ENCODE measurements around the gene CAMK2G. TPM values are rescaled to one million over a fixed set of nuclear protein-coding genes. Genes with fewer than 3 reads are reported as not detected.
"Not testable (repeated sequence)": the region's sequence is repeated elsewhere in the genome, so short reads cannot be mapped to it uniquely, and the experiment has no call there.

The CAMK2G gene
- total and polyA plus RNA-seq, 2 experiments from 2014 or later, result 30.6 to 34.1 TPM

DNA sequence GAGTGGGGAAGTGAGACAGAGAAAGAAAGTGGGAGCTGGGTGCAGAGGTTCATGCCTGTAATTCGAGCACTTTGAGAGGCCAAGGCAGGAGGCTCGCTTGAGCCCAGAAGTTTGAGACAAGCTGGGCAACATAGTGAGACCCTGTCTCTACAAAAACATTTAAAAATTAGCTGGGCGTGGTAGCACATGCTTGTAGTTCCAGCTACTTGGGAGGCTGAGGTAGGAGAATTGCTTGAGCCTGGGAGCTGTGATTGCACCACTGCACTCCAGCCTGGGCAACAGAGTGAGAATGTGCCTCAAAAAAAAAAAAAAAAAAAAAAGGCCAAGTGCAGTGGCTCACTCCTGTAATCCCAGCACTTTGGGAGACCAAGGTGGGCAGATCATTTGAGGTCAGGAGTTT is 16.5 kb upstream of the CAMK2G start:
- DNase-seq (ENCODE audit: low spot score); H3K27ac ChIP-seq (ENCODE audit: low read depth); H2AFZ ChIP-seq; H3K79me2 ChIP-seq (replicated peaks; ENCODE audit: insufficient read depth); H3K9me3 Mint-ChIP-seq; H3K9me2 ChIP-seq (ENCODE audit: insufficient read depth); H3K36me3 ChIP-seq (ENCODE audit: insufficient read depth); H3K27me3 ChIP-seq (ENCODE audit: insufficient read depth); ATAC-seq; H3K4me3 Mint-ChIP-seq; H3K27ac Mint-ChIP-seq; H3K27me3 Mint-ChIP-seq (ENCODE audit: insufficient read depth, low read depth, poor library complexity); H4K20me1 ChIP-seq (replicated peaks; ENCODE audit: insufficient read depth); H3F3A ChIP-seq (replicated peaks; ENCODE audit: low read depth); H3K4me2 ChIP-seq; H3K4me3 ChIP-seq; H3K36me3 Mint-ChIP-seq (ENCODE audit: low read depth): not testable (repeated sequence)
- peaks cover 12% of the 10 kb centered on the region for H3K4me1 Mint-ChIP-seq
- H3K4me1 ChIP-seq (ENCODE audit: insufficient read depth), result peaks cover 11% of the 10 kb centered on the region; the same call in 1 of the 2 replicates

DNA sequence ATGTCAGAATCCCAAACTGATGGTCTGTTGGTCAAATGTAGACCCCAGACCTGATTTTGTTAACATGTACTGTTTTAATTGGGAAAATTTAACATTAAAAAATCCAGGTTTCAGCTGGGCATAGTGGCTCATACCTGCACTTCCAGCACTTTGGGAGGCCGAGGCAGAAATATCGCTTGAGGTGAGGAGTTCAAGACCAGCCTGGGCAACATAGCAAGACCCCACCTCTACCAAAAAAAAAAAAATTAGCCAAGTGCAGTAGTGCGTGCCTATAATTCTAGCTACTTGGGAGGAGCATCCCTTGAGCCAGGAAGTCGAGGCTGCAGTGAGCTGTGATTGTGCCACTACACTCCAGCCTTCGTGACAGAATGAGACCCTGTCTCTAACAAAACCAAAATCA is 15.9 kb upstream of the CAMK2G start:
- no peak for ATAC-seq
- H4K20me1 ChIP-seq (replicated peaks; ENCODE audit: insufficient read depth), result no peaks in the 10 kb centered on the region

More for the DNA sequence above, 15.9 kb upstream of the CAMK2G start:
- H2AFZ ChIP-seq, result no peak overlapping the region
- DNase-seq (ENCODE audit: low spot score), result no peak
- Mint-ChIP-seq H3K27ac (no peak overlapping the region), H3K36me3 (ENCODE audit: low read depth) (no peaks in the 10 kb centered on the region), H3K4me1 (peaks cover 12% of the 10 kb centered on the region), H3K4me3 (no peak overlapping the region), H3K9me3 (no peaks in the 10 kb centered on the region), H3K27me3 (ENCODE audit: insufficient read depth, low read depth, poor library complexity) (peaks cover 2% of the 10 kb centered on the region)
- no peaks in the 10 kb centered on the region for H3K27me3 ChIP-seq (ENCODE audit: insufficient read depth)
- H3K9me2 ChIP-seq (ENCODE audit: insufficient read depth), result no peaks in the 10 kb centered on the region
- no peaks in the 10 kb centered on the region for H3K36me3 ChIP-seq (ENCODE audit: insufficient read depth)
- no peaks in the 10 kb centered on the region for H3K79me2 ChIP-seq (replicated peaks; ENCODE audit: insufficient read depth)
- no peaks in the 10 kb centered on the region for H3F3A ChIP-seq (replicated peaks; ENCODE audit: low read depth)
- no peak overlapping the region for H3K4me3 ChIP-seq
- no peak overlapping the region for H3K4me2 ChIP-seq
- TF ChIP-seq, protein P1, sequence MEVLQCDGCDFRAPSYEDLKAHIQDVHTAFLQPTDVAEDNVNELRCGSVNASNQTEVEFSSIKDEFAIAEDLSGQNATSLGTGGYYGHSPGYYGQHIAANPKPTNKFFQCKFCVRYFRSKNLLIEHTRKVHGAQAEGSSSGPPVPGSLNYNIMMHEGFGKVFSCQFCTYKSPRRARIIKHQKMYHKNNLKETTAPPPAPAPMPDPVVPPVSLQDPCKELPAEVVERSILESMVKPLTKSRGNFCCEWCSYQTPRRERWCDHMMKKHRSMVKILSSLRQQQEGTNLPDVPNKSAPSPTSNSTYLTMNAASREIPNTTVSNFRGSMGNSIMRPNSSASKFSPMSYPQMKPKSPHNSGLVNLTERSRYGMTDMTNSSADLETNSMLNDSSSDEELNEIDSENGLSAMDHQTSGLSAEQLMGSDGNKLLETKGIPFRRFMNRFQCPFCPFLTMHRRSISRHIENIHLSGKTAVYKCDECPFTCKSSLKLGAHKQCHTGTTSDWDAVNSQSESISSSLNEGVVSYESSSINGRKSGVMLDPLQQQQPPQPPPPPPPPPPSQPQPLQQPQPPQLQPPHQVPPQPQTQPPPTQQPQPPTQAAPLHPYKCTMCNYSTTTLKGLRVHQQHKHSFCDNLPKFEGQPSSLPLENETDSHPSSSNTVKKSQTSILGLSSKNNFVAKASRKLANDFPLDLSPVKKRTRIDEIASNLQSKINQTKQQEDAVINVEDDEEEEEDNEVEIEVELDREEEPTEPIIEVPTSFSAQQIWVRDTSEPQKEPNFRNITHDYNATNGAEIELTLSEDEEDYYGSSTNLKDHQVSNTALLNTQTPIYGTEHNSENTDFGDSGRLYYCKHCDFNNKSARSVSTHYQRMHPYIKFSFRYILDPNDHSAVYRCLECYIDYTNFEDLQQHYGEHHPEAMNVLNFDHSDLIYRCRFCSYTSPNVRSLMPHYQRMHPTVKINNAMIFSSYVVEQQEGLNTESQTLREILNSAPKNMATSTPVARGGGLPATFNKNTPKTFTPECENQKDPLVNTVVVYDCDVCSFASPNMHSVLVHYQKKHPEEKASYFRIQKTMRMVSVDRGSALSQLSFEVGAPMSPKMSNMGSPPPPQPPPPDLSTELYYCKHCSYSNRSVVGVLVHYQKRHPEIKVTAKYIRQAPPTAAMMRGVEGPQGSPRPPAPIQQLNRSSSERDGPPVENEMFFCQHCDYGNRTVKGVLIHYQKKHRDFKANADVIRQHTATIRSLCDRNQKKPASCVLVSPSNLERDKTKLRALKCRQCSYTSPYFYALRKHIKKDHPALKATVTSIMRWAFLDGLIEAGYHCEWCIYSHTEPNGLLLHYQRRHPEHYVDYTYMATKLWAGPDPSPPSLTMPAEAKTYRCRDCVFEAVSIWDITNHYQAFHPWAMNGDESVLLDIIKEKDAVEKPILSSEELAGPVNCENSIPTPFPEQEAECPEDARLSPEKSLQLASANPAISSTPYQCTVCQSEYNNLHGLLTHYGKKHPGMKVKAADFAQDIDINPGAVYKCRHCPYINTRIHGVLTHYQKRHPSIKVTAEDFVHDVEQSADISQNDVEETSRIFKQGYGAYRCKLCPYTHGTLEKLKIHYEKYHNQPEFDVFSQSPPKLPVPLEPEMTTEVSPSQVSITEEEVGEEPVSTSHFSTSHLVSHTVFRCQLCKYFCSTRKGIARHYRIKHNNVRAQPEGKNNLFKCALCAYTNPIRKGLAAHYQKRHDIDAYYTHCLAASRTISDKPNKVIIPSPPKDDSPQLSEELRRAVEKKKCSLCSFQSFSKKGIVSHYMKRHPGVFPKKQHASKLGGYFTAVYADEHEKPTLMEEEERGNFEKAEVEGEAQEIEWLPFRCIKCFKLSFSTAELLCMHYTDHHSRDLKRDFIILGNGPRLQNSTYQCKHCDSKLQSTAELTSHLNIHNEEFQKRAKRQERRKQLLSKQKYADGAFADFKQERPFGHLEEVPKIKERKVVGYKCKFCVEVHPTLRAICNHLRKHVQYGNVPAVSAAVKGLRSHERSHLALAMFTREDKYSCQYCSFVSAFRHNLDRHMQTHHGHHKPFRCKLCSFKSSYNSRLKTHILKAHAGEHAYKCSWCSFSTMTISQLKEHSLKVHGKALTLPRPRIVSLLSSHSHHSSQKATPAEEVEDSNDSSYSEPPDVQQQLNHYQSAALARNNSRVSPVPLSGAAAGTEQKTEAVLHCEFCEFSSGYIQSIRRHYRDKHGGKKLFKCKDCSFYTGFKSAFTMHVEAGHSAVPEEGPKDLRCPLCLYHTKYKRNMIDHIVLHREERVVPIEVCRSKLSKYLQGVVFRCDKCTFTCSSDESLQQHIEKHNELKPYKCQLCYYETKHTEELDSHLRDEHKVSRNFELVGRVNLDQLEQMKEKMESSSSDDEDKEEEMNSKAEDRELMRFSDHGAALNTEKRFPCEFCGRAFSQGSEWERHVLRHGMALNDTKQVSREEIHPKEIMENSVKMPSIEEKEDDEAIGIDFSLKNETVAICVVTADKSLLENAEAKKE (CRISPR knock-in tag; IDR thresholded peaks at IDR 0.05), result no peak
- no peak for TF ChIP-seq NANOG (IDR thresholded peaks at IDR 0.05; ENCODE audit: borderline replicate concordance)
- no peak for TF ChIP-seq POLR2AphosphoS5 (IDR thresholded peaks at IDR 0.05; ENCODE audit: low read depth)
- no peak for TF ChIP-seq JUNB (IDR thresholded peaks at IDR 0.05; ENCODE audit: unreplicated experiment)
- TF ChIP-seq, protein P2, sequence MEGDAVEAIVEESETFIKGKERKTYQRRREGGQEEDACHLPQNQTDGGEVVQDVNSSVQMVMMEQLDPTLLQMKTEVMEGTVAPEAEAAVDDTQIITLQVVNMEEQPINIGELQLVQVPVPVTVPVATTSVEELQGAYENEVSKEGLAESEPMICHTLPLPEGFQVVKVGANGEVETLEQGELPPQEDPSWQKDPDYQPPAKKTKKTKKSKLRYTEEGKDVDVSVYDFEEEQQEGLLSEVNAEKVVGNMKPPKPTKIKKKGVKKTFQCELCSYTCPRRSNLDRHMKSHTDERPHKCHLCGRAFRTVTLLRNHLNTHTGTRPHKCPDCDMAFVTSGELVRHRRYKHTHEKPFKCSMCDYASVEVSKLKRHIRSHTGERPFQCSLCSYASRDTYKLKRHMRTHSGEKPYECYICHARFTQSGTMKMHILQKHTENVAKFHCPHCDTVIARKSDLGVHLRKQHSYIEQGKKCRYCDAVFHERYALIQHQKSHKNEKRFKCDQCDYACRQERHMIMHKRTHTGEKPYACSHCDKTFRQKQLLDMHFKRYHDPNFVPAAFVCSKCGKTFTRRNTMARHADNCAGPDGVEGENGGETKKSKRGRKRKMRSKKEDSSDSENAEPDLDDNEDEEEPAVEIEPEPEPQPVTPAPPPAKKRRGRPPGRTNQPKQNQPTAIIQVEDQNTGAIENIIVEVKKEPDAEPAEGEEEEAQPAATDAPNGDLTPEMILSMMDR (conservative IDR thresholded peaks at IDR 0.05; ENCODE audit: low read depth in 2 of 2), result no peak
- no peak for TF ChIP-seq EZH2phosphoT487 (IDR thresholded peaks at IDR 0.05; ENCODE audit: unreplicated experiment)
- TF ChIP-seq, protein P3, sequence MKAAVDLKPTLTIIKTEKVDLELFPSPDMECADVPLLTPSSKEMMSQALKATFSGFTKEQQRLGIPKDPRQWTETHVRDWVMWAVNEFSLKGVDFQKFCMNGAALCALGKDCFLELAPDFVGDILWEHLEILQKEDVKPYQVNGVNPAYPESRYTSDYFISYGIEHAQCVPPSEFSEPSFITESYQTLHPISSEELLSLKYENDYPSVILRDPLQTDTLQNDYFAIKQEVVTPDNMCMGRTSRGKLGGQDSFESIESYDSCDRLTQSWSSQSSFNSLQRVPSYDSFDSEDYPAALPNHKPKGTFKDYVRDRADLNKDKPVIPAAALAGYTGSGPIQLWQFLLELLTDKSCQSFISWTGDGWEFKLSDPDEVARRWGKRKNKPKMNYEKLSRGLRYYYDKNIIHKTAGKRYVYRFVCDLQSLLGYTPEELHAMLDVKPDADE (IDR thresholded peaks at IDR 0.05), result no peak
- no peak for TF ChIP-seq EZH2 (IDR thresholded peaks at IDR 0.05; ENCODE audit: low read depth, unreplicated experiment)
- no peak for TF ChIP-seq ZNF331 (CRISPR knock-in tag; IDR thresholded peaks at IDR 0.05; ENCODE audit: low read depth)
- H3K4me1 ChIP-seq (ENCODE audit: insufficient read depth), result peaks cover 11% of the 10 kb centered on the region; the same call in 1 of the 2 replicates
- no peak overlapping the region for H3K27ac ChIP-seq (ENCODE audit: low read depth)

Data from GM23338 (cell line).